ENCODE results near the gene SCGN.

- TF ChIP-seq, protein P1, sequence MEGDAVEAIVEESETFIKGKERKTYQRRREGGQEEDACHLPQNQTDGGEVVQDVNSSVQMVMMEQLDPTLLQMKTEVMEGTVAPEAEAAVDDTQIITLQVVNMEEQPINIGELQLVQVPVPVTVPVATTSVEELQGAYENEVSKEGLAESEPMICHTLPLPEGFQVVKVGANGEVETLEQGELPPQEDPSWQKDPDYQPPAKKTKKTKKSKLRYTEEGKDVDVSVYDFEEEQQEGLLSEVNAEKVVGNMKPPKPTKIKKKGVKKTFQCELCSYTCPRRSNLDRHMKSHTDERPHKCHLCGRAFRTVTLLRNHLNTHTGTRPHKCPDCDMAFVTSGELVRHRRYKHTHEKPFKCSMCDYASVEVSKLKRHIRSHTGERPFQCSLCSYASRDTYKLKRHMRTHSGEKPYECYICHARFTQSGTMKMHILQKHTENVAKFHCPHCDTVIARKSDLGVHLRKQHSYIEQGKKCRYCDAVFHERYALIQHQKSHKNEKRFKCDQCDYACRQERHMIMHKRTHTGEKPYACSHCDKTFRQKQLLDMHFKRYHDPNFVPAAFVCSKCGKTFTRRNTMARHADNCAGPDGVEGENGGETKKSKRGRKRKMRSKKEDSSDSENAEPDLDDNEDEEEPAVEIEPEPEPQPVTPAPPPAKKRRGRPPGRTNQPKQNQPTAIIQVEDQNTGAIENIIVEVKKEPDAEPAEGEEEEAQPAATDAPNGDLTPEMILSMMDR (IDR thresholded peaks at IDR 0.05), result no peak
- TF ChIP-seq POLR2A (IDR thresholded peaks at IDR 0.05), result no peak
Measured at GRCh38 chr6:25689966-25690365, 38.0 kb downstream of the SCGN start.
